GM23338 (cell line): ENCODE data around the gene JHY. TPM values are rescaled to one million over a fixed set of nuclear protein-coding genes. Genes with fewer than 3 reads are reported as not detected.

Experiments used
- NANOG ChIP-seq: IDR thresholded peaks from 2 replicates; pipeline ENCODE4 v1.6.1; 2016; ENCODE audit warnings: antibody characterized with exemption, borderline replicate concordance
- ZNF114 ChIP-seq: fragments of 250-450 bp; sonication (Bioruptor Pico); IDR thresholded peaks from 2 replicates; pipeline ENCODE4 v1.5.0; 2020; ENCODE audit warnings: mild to moderate bottlenecking, moderate library complexity
- polyA plus RNA-seq: library from polyadenylated mRNA; unstranded; fragments of >200 nt; fragmentation: Nextera tagmentation; extraction: Ambion mirVana; gene quantifications from 2 replicates; pipeline ENCODE4 v1.2.1, GENCODE V29; 2016
- total RNA-seq: library from RNA; depleted of rRNA; stranded (reverse); fragments of >200 nt; shearing (Covaris generic); gene quantifications from 2 replicates; pipeline ENCODE4 v1.2.3, GENCODE V29; 2014
- TF ChIP-seq, protein P1 (sequence below): fragments of 250-450 bp; sonication (Bioruptor Pico); IDR thresholded peaks from 2 replicates; pipeline ENCODE4 v1.5.0; 2020; ENCODE audit warnings: mild to moderate bottlenecking, moderate library complexity
- TF ChIP-seq, protein P2 (sequence below), 2 experiments: fragments of 200-600 bp in 1 of 2; sonication (generic) in 1 of 2; conservative IDR thresholded peaks; 2 replicates each; pipeline versions ENCODE4 v1.5.1 to v1.6.1; 2016 to 2017; ENCODE audit warnings: antibody characterized with exemption in 2 of 2, low read depth in 2 of 2, mild to moderate bottlenecking in 2 of 2, moderate library complexity in 1 of 2

The JHY gene
- total and polyA plus RNA-seq, 2 experiments from 2014 or later = 0.94 to 0.97 TPM

GRCh38 chr11:122979815-122980595 is 97.4 kb downstream of the JHY start (continued):
- TF ChIP-seq, protein P1, sequence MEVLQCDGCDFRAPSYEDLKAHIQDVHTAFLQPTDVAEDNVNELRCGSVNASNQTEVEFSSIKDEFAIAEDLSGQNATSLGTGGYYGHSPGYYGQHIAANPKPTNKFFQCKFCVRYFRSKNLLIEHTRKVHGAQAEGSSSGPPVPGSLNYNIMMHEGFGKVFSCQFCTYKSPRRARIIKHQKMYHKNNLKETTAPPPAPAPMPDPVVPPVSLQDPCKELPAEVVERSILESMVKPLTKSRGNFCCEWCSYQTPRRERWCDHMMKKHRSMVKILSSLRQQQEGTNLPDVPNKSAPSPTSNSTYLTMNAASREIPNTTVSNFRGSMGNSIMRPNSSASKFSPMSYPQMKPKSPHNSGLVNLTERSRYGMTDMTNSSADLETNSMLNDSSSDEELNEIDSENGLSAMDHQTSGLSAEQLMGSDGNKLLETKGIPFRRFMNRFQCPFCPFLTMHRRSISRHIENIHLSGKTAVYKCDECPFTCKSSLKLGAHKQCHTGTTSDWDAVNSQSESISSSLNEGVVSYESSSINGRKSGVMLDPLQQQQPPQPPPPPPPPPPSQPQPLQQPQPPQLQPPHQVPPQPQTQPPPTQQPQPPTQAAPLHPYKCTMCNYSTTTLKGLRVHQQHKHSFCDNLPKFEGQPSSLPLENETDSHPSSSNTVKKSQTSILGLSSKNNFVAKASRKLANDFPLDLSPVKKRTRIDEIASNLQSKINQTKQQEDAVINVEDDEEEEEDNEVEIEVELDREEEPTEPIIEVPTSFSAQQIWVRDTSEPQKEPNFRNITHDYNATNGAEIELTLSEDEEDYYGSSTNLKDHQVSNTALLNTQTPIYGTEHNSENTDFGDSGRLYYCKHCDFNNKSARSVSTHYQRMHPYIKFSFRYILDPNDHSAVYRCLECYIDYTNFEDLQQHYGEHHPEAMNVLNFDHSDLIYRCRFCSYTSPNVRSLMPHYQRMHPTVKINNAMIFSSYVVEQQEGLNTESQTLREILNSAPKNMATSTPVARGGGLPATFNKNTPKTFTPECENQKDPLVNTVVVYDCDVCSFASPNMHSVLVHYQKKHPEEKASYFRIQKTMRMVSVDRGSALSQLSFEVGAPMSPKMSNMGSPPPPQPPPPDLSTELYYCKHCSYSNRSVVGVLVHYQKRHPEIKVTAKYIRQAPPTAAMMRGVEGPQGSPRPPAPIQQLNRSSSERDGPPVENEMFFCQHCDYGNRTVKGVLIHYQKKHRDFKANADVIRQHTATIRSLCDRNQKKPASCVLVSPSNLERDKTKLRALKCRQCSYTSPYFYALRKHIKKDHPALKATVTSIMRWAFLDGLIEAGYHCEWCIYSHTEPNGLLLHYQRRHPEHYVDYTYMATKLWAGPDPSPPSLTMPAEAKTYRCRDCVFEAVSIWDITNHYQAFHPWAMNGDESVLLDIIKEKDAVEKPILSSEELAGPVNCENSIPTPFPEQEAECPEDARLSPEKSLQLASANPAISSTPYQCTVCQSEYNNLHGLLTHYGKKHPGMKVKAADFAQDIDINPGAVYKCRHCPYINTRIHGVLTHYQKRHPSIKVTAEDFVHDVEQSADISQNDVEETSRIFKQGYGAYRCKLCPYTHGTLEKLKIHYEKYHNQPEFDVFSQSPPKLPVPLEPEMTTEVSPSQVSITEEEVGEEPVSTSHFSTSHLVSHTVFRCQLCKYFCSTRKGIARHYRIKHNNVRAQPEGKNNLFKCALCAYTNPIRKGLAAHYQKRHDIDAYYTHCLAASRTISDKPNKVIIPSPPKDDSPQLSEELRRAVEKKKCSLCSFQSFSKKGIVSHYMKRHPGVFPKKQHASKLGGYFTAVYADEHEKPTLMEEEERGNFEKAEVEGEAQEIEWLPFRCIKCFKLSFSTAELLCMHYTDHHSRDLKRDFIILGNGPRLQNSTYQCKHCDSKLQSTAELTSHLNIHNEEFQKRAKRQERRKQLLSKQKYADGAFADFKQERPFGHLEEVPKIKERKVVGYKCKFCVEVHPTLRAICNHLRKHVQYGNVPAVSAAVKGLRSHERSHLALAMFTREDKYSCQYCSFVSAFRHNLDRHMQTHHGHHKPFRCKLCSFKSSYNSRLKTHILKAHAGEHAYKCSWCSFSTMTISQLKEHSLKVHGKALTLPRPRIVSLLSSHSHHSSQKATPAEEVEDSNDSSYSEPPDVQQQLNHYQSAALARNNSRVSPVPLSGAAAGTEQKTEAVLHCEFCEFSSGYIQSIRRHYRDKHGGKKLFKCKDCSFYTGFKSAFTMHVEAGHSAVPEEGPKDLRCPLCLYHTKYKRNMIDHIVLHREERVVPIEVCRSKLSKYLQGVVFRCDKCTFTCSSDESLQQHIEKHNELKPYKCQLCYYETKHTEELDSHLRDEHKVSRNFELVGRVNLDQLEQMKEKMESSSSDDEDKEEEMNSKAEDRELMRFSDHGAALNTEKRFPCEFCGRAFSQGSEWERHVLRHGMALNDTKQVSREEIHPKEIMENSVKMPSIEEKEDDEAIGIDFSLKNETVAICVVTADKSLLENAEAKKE (CRISPR knock-in tag) = no peak
- TF ChIP-seq ZNF114 (CRISPR knock-in tag) = no peak
- no peak for TF ChIP-seq NANOG
- TF ChIP-seq, protein P2, sequence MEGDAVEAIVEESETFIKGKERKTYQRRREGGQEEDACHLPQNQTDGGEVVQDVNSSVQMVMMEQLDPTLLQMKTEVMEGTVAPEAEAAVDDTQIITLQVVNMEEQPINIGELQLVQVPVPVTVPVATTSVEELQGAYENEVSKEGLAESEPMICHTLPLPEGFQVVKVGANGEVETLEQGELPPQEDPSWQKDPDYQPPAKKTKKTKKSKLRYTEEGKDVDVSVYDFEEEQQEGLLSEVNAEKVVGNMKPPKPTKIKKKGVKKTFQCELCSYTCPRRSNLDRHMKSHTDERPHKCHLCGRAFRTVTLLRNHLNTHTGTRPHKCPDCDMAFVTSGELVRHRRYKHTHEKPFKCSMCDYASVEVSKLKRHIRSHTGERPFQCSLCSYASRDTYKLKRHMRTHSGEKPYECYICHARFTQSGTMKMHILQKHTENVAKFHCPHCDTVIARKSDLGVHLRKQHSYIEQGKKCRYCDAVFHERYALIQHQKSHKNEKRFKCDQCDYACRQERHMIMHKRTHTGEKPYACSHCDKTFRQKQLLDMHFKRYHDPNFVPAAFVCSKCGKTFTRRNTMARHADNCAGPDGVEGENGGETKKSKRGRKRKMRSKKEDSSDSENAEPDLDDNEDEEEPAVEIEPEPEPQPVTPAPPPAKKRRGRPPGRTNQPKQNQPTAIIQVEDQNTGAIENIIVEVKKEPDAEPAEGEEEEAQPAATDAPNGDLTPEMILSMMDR (conservative IDR thresholded peaks at IDR 0.05; ENCODE audit: low read depth in 2 of 2) = no peak
